Body of pancreas (tissue), 4 donors: ENCODE measurements around the gene CCSER2. TPM values are rescaled to one million over a fixed set of nuclear protein-coding genes. Genes with fewer than 3 reads are reported as not detected.
"Not testable (repeated sequence)": the region's sequence is repeated elsewhere in the genome, so short reads cannot be mapped to it uniquely, and the experiment has no call there.

Experiments used
- ATAC-seq: fragments of 150-250 bp; one replicate; pipeline ENCODE4 v1.9.1; 2016
- DNase-seq, 4 donors: peaks; one replicate each; pipeline ENCODE4 v3.0.0-alpha.2; 2019
- H3K27ac ChIP-seq, 4 donors: fragments of 200-600 bp; sonication (generic); 1 replicate in 3 of 4; 2 replicates in 1 of 4; pipeline versions ENCODE4 v1.5.1 to v1.6.1; 2016 to 2019; ENCODE audit warnings: mild to moderate bottlenecking in 1 of 4, mixed read lengths in 1 of 4, moderate library complexity in 1 of 4
- H3K27me3 ChIP-seq, 2 donors: fragments of 200-600 bp; sonication (generic); one replicate each; pipeline ENCODE4 v1.6.0; 2016; ENCODE audit warnings: mild to moderate bottlenecking in 1 of 2
- H3K36me3 ChIP-seq, 2 donors: fragments of 200-600 bp; sonication (generic); replicated peaks in 1 of 2; 2 replicates each; pipeline ENCODE4 v1.5.1; 2016; ENCODE audit warnings: low read depth in 2 of 2; ENCODE audit not compliant: insufficient read depth in 1 of 2
- H3K4me1 ChIP-seq: fragments of 200-600 bp; sonication (generic); one replicate; pipeline ENCODE4 v1.6.0; 2016
- H3K4me3 ChIP-seq, 2 donors: fragments of 200-600 bp; sonication (generic); 1 replicate in 1 of 2; 2 replicates in 1 of 2; pipeline ENCODE4 v1.5.1; 2016 to 2019
- H3K9me3 ChIP-seq, 3 donors: fragments of 200-600 bp; sonication (generic); 1 replicate in 2 of 3; 2 replicates in 1 of 3; pipeline ENCODE4 v1.5.1; 2016
- POLR2A ChIP-seq, 3 donors: fragments of 450-650 bp; IDR thresholded peaks; one replicate each; pipeline ENCODE4 v1.6.1; 2016; ENCODE audit warnings: antibody characterized with exemption in 3 of 3, mild to moderate bottlenecking in 2 of 3
- WGBS, 2 donors: methylation state at CpG; one replicate each; pipeline ENCODE4 v1.1.5; 2017; 5-methylcytosine and 5-hydroxymethylcytosine counted together
- intact Hi-C: fragments of 100-400 bp; cut with DNase I; formaldehyde crosslinking; loops from one replicate; pipeline ENCODE4 v1.15.1; 2023
- total RNA-seq, 2 donors: library from RNA; depleted of rRNA; stranded (reverse); fragments of >200 nt; gene quantifications; one replicate each; pipeline ENCODE4 v1.1.0, GENCODE V29; 2016
- TF ChIP-seq, protein P1 (sequence below), 7 experiments: fragments of 450-650 bp in 4 of 7; fragments of 200-600 bp in 3 of 7; sonication (generic) in 3 of 7; IDR thresholded peaks; one replicate each; pipeline ENCODE4 v1.5.1; 2016 to 2019; ENCODE audit warnings: antibody characterized with exemption in 7 of 7

The CCSER2 gene
- total RNA-seq, 2 donors from 2014 or later, result 14.5 to 20.0 TPM

DNA sequence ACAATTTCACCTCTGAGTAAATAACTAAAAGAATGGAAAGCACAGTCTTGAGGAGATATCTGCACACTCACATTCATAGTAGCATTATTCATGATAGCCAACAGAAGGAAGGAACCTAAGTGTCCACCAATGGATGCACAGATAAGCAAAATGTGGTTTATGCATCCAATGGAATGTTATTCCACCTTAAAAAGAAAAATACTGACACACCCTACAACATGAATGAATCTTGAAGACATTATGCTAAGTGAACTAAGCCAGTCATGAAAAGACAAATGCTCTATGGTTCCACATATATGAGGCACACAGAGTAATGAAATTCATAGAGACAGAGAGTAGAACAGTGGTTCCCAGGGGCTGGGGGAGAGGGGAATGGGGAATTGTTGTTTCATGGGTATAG lies 6.5 kb upstream of the CCSER2 start:
- Histone ChIP-seq H3K4me3 (no peak overlapping the region), H3K9me3 (no peaks in the 10 kb centered on the region), H3K36me3 (no peaks in the 10 kb centered on the region), H3K4me1 (no peaks in the 10 kb centered on the region), H3K27ac (no peak overlapping the region), H3K27me3 (no peaks in the 10 kb centered on the region)
- TF ChIP-seq POLR2A (IDR thresholded peaks at IDR 0.05), result no peak
- TF ChIP-seq, protein P1, sequence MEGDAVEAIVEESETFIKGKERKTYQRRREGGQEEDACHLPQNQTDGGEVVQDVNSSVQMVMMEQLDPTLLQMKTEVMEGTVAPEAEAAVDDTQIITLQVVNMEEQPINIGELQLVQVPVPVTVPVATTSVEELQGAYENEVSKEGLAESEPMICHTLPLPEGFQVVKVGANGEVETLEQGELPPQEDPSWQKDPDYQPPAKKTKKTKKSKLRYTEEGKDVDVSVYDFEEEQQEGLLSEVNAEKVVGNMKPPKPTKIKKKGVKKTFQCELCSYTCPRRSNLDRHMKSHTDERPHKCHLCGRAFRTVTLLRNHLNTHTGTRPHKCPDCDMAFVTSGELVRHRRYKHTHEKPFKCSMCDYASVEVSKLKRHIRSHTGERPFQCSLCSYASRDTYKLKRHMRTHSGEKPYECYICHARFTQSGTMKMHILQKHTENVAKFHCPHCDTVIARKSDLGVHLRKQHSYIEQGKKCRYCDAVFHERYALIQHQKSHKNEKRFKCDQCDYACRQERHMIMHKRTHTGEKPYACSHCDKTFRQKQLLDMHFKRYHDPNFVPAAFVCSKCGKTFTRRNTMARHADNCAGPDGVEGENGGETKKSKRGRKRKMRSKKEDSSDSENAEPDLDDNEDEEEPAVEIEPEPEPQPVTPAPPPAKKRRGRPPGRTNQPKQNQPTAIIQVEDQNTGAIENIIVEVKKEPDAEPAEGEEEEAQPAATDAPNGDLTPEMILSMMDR (IDR thresholded peaks at IDR 0.05), result no peak
- intact Hi-C loops, result no loop called here
- DNase-seq (no peak), ATAC-seq (no peak)

DNA sequence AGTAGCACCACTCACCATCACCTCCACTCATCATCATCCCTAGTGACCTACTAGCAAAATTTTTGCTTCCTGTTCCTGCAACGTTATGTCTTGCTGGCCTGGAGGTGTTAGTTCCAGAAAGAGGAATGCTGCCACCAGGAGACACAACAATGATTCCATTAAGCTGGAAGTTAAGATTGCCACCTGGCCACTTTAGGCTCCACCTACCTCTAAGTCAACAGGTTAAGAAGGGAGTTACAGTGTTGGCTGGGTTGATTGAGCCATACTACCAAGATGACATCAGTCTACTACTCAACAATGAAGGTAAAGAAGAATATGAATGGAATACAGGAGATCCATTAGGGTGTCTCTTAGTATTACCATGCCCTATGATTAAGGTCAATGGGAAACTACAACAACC lies 4.8 kb upstream of the CCSER2 start:
- not testable (repeated sequence) for H3K36me3 ChIP-seq, H3K27ac ChIP-seq, ATAC-seq

DNA sequence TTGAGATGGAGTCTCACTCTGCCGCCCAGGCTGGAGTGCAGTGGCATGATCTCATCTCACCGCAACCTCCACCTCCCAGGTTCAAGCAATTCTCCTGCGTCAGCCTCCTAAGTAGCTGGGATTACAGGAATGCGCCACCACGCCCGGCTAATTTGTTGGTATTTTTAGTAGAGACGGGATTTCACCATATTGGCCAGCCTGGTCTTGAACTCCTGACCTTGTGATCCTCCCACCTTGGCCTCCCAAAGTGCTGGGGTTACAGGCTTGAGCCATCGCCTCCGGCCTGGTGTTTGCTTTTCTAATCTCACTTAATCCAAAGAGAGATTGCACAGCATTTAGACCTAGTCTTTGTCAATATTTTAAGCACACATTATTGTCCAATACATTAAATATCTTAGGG lies 1.4 kb upstream of the CCSER2 start:
- H3K27ac ChIP-seq, result peak overlapping the region in 2 of 4 donors; percentile 55 to 93
- H3K4me3 ChIP-seq, H3K27me3 ChIP-seq, H3K36me3 ChIP-seq, DNase-seq, ATAC-seq, H3K9me3 ChIP-seq, intact Hi-C loops: not testable (repeated sequence)
- H3K4me1 ChIP-seq, result peaks cover 22% of the 10 kb centered on the region
- 77 to 85% methylated on average over 9 of the region's 9 CpGs for WGBS, 2 donors

More for the DNA sequence above, 4.8 kb upstream of the CCSER2 start:
- 5 to 13% methylated on average over 1 of the region's 1 CpG for WGBS, 2 donors
- H3K27me3 ChIP-seq, H3K4me1 ChIP-seq, intact Hi-C loops, H3K9me3 ChIP-seq, DNase-seq, H3K4me3 ChIP-seq: not testable (repeated sequence)

DNA sequence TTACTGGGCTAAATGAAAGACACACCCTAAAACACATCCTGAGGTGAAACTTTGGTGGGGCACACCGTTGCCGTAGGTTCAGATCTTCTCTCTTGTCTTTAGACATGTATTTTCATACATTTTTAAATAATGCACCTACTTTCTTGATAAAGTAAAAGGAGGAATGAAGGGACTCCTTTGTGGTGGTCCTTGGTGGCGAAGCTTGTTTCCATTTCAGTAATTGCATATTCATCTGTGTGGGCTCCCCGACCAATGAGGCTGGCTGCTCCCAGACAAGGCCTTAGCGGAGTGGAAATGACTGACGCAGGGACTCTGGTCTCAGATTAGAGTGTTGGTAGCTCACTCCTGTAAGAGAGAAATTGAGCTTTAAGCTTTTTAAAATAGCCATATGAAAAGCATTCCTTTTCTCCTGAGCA lies 815 bp downstream of the CCSER2 start:
- intact Hi-C loops, result no loop called here
- DNase-seq (peak in 3 of 4 donors; percentile 28 to 41 (median 41)), ATAC-seq (no peak)
- H3K36me3 ChIP-seq, result no peaks in the 10 kb centered on the region
- TF ChIP-seq POLR2A (IDR thresholded peaks at IDR 0.05), result no peak
- H3K4me3 ChIP-seq, result peak overlapping the region; percentile 57 to 87
- peak overlapping the region; percentile 73 to 97 (median 93) for H3K27ac ChIP-seq
- peaks cover 22% of the 10 kb centered on the region for H3K4me1 ChIP-seq
- no peaks in the 10 kb centered on the region for H3K27me3 ChIP-seq
- no peaks in the 10 kb centered on the region for H3K9me3 ChIP-seq
- WGBS, 2 donors, result 1 to 5% methylated on average over 6 of the region's 6 CpGs

DNA sequence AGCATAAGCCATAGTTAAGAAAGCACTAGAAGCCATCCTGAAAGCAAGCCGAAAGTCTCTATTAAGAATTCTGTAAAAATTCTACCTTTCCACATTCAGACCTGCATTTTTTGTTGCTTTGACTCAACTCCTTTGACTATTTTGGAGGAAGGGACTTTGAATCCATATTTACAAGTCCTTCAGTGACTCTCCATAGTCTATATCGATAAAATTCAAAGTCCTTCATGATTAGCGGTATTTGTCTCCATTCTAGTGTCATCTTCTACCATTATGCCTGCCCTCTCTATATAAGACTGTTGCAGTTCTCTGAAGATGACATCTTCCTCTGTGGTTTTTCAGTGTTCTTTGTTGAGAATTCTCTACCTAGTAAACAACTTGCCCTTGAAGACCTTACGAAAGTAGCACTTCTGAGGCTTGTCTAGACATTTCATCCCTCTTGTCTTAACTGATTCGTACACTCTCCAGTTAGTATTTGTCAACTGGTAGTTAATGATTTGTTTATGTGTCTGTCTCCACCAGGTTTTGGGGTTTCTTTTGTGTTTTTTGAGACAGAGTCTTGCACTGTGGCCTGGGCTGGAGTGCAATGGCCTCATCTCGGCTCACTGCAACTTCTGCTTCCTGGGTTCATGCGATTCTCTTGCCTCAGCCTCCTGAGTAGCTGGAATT lies 1.7 kb downstream of the CCSER2 start:
- no peak overlapping the region for H3K4me3 ChIP-seq
- no peaks in the 10 kb centered on the region for H3K27me3 ChIP-seq
- peaks cover 22% of the 10 kb centered on the region for H3K4me1 ChIP-seq
- no peak overlapping the region for H3K27ac ChIP-seq
- DNase-seq, result no peak
- no peaks in the 10 kb centered on the region for H3K36me3 ChIP-seq
- no peaks in the 10 kb centered on the region for H3K9me3 ChIP-seq
- 83 to 92% methylated on average over 7 of the region's 7 CpGs for WGBS, 2 donors
- intact Hi-C loops, result no loop called here
- no peak for ATAC-seq
- no peak for TF ChIP-seq POLR2A (IDR thresholded peaks at IDR 0.05)
- TF ChIP-seq, protein P1 (IDR thresholded peaks at IDR 0.05), result no peak

DNA sequence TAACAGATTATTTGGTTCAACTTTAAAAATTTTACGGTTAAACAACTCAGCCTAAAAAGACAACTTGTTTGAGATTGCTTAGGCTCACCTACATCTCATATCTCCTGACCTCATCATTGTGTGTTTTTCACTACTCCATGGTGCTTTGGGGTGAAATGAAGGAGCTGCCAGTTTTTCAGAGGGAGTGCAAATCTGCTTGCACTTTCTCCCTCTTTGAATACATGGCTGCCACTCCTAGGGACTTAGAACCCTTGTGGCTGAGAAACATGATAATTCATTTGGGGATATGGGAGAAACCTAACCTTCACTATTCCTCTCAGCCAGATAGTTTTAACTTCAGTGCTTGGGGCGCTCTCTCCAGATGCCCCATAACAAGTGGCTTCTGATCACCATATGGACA lies 2.7 kb downstream of the CCSER2 start:
- Histone ChIP-seq H3K4me1 (peaks cover 22% of the 10 kb centered on the region), H3K4me3 (no peak overlapping the region), H3K36me3 (no peaks in the 10 kb centered on the region), H3K27ac (no peak overlapping the region), H3K9me3 (no peaks in the 10 kb centered on the region), H3K27me3 (no peaks in the 10 kb centered on the region)
- DNase-seq (no peak), ATAC-seq (no peak)
- no peak for TF ChIP-seq POLR2A (IDR thresholded peaks at IDR 0.05)
- TF ChIP-seq, protein P1 (IDR thresholded peaks at IDR 0.05), result no peak
- WGBS, 2 donors, result 86 to 98% methylated on average over 2 of the region's 2 CpGs
- intact Hi-C loops, result no loop called here
